ENCODE data around the gene PER3.
A peak's percentile ranks its signal among the peaks of the same experiment; 100 is the strongest.

PER3 gene

GRCh38 chr1:7783826-7784491 is at the start of gene PER3:
Gene PER3 (plus strand): TSS chr1:7784291. CDS start chr1:7784878, 587 bp downstream.
- peak; percentile 85 for FAIRE-seq
- DNase-seq (ENCODE audit: extremely low spot score, insufficient read length, low read depth): peak; percentile 89

GRCh38 chr1:7738044-7738443 is 46.0 kb upstream of the PER3 start:
- no peak for FAIRE-seq
- no peak for DNase-seq (ENCODE audit: extremely low spot score, insufficient read length, low read depth)

GRCh38 chr1:7743346-7743745 is 40.7 kb upstream of the PER3 start:
- no peak for FAIRE-seq
- no peak for DNase-seq (ENCODE audit: extremely low spot score, insufficient read length, low read depth)

- DNase-seq (ENCODE audit: extremely low spot score, insufficient read length, low read depth) (no peak), FAIRE-seq (no peak)
Observed at GRCh38 chr1:7744882-7745281, 39.2 kb upstream of the PER3 start.

- DNase-seq (ENCODE audit: extremely low spot score, insufficient read length, low read depth) (no peak), FAIRE-seq (no peak)
Observed at GRCh38 chr1:7745783-7746182, 38.3 kb upstream of the PER3 start.

GRCh38 chr1:7747605-7748004 is 36.5 kb upstream of the PER3 start:
- FAIRE-seq: no peak
- no peak for DNase-seq (ENCODE audit: extremely low spot score, insufficient read length, low read depth)

- DNase-seq (ENCODE audit: extremely low spot score, insufficient read length, low read depth) (no peak), FAIRE-seq (no peak)
Observed at GRCh38 chr1:7749126-7749525, 35.0 kb upstream of the PER3 start.

GRCh38 chr1:7751174-7751573 is 32.9 kb upstream of the PER3 start:
- FAIRE-seq (no peak), DNase-seq (ENCODE audit: extremely low spot score, insufficient read length, low read depth) (no peak)

- FAIRE-seq: peak; percentile 75
- no peak for DNase-seq (ENCODE audit: extremely low spot score, insufficient read length, low read depth)
Observed at GRCh38 chr1:7752512-7753417, 31.3 kb upstream of the PER3 start.

GRCh38 chr1:7753641-7754040 is 30.4 kb upstream of the PER3 start:
- DNase-seq (ENCODE audit: extremely low spot score, insufficient read length, low read depth) (no peak), FAIRE-seq (no peak)

- DNase-seq (ENCODE audit: extremely low spot score, insufficient read length, low read depth): no peak
- FAIRE-seq: no peak
Observed at GRCh38 chr1:7754234-7754633, 29.9 kb upstream of the PER3 start.

GRCh38 chr1:7755448-7755847 is 28.6 kb upstream of the PER3 start:
- FAIRE-seq (peak; percentile 15), DNase-seq (ENCODE audit: extremely low spot score, insufficient read length, low read depth) (no peak)

- FAIRE-seq (no peak), DNase-seq (ENCODE audit: extremely low spot score, insufficient read length, low read depth) (no peak)
Observed at GRCh38 chr1:7760245-7760644, 23.8 kb upstream of the PER3 start.

- no peak for DNase-seq (ENCODE audit: extremely low spot score, insufficient read length, low read depth)
- FAIRE-seq: no peak
Observed at GRCh38 chr1:7761103-7761502, 23.0 kb upstream of the PER3 start.

- FAIRE-seq: no peak
- no peak for DNase-seq (ENCODE audit: extremely low spot score, insufficient read length, low read depth)
Observed at GRCh38 chr1:7767176-7767575, 16.9 kb upstream of the PER3 start.

GRCh38 chr1:7768583-7768982 is 15.5 kb upstream of the PER3 start:
- DNase-seq (ENCODE audit: extremely low spot score, insufficient read length, low read depth): no peak
- peak; percentile 12 for FAIRE-seq

- DNase-seq (ENCODE audit: extremely low spot score, insufficient read length, low read depth): no peak
- no peak for FAIRE-seq
Observed at GRCh38 chr1:7769673-7770412, 14.2 kb upstream of the PER3 start.

GRCh38 chr1:7770669-7770996 is 13.5 kb upstream of the PER3 start:
- no peak for DNase-seq (ENCODE audit: extremely low spot score, insufficient read length, low read depth)
- FAIRE-seq: no peak

- peak; percentile 98 for DNase-seq (ENCODE audit: extremely low spot score, insufficient read length, low read depth)
- peak; percentile 84 for FAIRE-seq
Observed at GRCh38 chr1:7770997-7771822, 12.9 kb upstream of the PER3 start, which contains the start of gene VAMP3. Gene VAMP3 (plus strand): TSS chr1:7771296. CDS start chr1:7771384, 88 bp downstream.

- DNase-seq (ENCODE audit: extremely low spot score, insufficient read length, low read depth): no peak
- FAIRE-seq: no peak
Observed at GRCh38 chr1:7771823-7772299, 12.2 kb upstream of the PER3 start.
